WTC11 (cell line): ENCODE results near the gene CNTN1.

ENCODE experiments used
- FOXJ3 ChIP-seq: sonication (generic); formaldehyde crosslinking; IDR thresholded peaks from 2 replicates; pipeline ENCODE4 v1.9.0; 2021; ENCODE audit warnings: missing genetic modification reagents, mild to moderate bottlenecking, borderline replicate concordance
- TF ChIP-seq, protein P1 (sequence below): fragments of 200-600 bp; IDR thresholded peaks from 2 replicates; pipeline ENCODE4 v1.8.0; 2022; ENCODE audit warnings: antibody characterized with exemption
- TF ChIP-seq, protein P2 (sequence below): sonication (generic); formaldehyde crosslinking; IDR thresholded peaks from 2 replicates; pipeline ENCODE4 v1.8.1; 2023; ENCODE audit warnings: mild to moderate bottlenecking, missing genetic modification reagents, borderline replicate concordance

DNA sequence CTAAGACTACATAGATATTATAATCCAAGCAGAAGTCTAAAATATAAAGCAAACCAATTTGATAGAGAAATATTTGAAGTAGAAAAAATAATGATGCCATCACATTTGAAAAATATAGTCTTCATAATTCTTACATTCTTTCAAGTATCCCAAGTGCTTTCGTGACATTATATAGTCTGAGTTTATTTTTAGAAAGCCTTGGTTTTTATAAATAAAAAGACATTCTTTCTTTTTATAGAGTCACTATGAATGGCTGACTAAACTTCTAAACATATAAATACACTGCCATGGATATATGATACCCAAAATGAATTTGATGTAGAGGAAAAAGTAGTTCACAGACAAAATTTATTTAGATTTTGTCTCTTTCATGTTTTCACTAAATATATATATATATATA, 360.8 kb downstream of the CNTN1 start:
- TF ChIP-seq, protein P1, sequence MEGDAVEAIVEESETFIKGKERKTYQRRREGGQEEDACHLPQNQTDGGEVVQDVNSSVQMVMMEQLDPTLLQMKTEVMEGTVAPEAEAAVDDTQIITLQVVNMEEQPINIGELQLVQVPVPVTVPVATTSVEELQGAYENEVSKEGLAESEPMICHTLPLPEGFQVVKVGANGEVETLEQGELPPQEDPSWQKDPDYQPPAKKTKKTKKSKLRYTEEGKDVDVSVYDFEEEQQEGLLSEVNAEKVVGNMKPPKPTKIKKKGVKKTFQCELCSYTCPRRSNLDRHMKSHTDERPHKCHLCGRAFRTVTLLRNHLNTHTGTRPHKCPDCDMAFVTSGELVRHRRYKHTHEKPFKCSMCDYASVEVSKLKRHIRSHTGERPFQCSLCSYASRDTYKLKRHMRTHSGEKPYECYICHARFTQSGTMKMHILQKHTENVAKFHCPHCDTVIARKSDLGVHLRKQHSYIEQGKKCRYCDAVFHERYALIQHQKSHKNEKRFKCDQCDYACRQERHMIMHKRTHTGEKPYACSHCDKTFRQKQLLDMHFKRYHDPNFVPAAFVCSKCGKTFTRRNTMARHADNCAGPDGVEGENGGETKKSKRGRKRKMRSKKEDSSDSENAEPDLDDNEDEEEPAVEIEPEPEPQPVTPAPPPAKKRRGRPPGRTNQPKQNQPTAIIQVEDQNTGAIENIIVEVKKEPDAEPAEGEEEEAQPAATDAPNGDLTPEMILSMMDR = no peak
- TF ChIP-seq, protein P2, sequence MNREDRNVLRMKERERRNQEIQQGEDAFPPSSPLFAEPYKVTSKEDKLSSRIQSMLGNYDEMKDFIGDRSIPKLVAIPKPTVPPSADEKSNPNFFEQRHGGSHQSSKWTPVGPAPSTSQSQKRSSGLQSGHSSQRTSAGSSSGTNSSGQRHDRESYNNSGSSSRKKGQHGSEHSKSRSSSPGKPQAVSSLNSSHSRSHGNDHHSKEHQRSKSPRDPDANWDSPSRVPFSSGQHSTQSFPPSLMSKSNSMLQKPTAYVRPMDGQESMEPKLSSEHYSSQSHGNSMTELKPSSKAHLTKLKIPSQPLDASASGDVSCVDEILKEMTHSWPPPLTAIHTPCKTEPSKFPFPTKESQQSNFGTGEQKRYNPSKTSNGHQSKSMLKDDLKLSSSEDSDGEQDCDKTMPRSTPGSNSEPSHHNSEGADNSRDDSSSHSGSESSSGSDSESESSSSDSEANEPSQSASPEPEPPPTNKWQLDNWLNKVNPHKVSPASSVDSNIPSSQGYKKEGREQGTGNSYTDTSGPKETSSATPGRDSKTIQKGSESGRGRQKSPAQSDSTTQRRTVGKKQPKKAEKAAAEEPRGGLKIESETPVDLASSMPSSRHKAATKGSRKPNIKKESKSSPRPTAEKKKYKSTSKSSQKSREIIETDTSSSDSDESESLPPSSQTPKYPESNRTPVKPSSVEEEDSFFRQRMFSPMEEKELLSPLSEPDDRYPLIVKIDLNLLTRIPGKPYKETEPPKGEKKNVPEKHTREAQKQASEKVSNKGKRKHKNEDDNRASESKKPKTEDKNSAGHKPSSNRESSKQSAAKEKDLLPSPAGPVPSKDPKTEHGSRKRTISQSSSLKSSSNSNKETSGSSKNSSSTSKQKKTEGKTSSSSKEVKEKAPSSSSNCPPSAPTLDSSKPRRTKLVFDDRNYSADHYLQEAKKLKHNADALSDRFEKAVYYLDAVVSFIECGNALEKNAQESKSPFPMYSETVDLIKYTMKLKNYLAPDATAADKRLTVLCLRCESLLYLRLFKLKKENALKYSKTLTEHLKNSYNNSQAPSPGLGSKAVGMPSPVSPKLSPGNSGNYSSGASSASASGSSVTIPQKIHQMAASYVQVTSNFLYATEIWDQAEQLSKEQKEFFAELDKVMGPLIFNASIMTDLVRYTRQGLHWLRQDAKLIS (CRISPR knock-in tag) = no peak
- TF ChIP-seq FOXJ3 (CRISPR knock-in tag) = no peak
